Esophagus squamous epithelium (tissue), 4 donors: Measurements from ENCODE around the gene PBX3.

Experiments
- POLR2A ChIP-seq, 4 donors: fragments of 450-650 bp; IDR thresholded peaks; one replicate each; pipeline ENCODE4 v1.6.1; 2017; ENCODE audit warnings: antibody characterized with exemption in 4 of 4, mild to moderate bottlenecking in 4 of 4, moderate library complexity in 3 of 4
- TF ChIP-seq, protein P1 (sequence below), 6 experiments: fragments of 450-650 bp in 4 of 6; fragments of 200-600 bp in 2 of 6; sonication (generic) in 2 of 6; IDR thresholded peaks; one replicate each; pipeline ENCODE4 v1.5.1; 2016 to 2019; ENCODE audit warnings: antibody characterized with exemption in 6 of 6, mild to moderate bottlenecking in 4 of 6, moderate library complexity in 4 of 6

DNA sequence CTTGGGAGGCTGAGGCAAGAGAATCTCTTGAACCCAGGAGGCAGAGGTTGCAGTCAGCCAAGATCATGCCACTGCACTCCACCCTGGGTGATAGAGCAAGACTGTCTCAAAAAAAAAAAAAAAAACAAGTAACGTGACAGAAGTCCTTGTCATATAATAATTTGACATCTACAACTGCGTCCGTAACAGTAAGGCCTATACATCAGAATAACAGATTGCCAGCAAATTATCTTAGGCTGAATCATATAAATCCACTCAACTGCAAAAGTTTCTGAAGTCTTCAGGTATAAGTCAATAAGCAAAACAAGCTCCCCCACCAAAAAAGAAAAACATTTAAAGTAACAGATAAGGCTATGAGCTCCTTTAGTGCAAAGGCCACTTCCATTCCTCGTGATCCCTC is 43.5 kb upstream of the PBX3 start:
- no peak for TF ChIP-seq POLR2A (IDR thresholded peaks at IDR 0.05)
- TF ChIP-seq, protein P1, sequence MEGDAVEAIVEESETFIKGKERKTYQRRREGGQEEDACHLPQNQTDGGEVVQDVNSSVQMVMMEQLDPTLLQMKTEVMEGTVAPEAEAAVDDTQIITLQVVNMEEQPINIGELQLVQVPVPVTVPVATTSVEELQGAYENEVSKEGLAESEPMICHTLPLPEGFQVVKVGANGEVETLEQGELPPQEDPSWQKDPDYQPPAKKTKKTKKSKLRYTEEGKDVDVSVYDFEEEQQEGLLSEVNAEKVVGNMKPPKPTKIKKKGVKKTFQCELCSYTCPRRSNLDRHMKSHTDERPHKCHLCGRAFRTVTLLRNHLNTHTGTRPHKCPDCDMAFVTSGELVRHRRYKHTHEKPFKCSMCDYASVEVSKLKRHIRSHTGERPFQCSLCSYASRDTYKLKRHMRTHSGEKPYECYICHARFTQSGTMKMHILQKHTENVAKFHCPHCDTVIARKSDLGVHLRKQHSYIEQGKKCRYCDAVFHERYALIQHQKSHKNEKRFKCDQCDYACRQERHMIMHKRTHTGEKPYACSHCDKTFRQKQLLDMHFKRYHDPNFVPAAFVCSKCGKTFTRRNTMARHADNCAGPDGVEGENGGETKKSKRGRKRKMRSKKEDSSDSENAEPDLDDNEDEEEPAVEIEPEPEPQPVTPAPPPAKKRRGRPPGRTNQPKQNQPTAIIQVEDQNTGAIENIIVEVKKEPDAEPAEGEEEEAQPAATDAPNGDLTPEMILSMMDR (IDR thresholded peaks at IDR 0.05): no peak
